Psoas muscle (tissue), 8 donors: ENCODE data around the gene PXMP4. TPM values are rescaled to one million over a fixed set of nuclear protein-coding genes. Genes with fewer than 3 reads are reported as not detected.

ENCODE experiments used
- ATAC-seq, 4 donors: fragments of 200-7000 bp; cut with Tn5 transposase; one replicate each; pipeline ENCODE4 v1.9.1; 2020; ENCODE audit warnings: moderate library complexity in 3 of 4, mild to moderate bottlenecking in 2 of 4
- DNase-seq, 2 donors: peaks; one replicate each; pipeline ENCODE4 v3.0.0-alpha.2; 2020
- H3K27ac ChIP-seq: fragments of 200-600 bp; one replicate; pipeline ENCODE4 v1.8.0; 2022
- H3K27me3 ChIP-seq, 3 donors: fragments of 200-600 bp in 1 of 3; one replicate each; pipeline versions ENCODE4 v1.6.1 to v1.8.0; 2013 to 2022; ENCODE audit warnings: low read length in 2 of 3, mild to moderate bottlenecking in 2 of 3, moderate library complexity in 1 of 3; ENCODE audit not compliant: insufficient read depth in 3 of 3
- H3K36me3 ChIP-seq, 2 donors: fragments of 200-600 bp in 1 of 2; one replicate each; pipeline versions ENCODE4 v1.6.1 to v1.8.0; 2013 to 2022; ENCODE audit warnings: low read depth in 1 of 2, mild to moderate bottlenecking in 1 of 2, moderate library complexity in 1 of 2; ENCODE audit not compliant: insufficient read depth in 1 of 2
- H3K4me1 ChIP-seq: fragments of 200-600 bp; one replicate; pipeline ENCODE4 v1.8.0; 2022
- H3K4me3 ChIP-seq: fragments of 200-600 bp; one replicate; pipeline ENCODE4 v1.8.0; 2022; ENCODE audit warnings: mild to moderate bottlenecking
- H3K9me3 ChIP-seq: fragments of 200-600 bp; one replicate; pipeline ENCODE4 v1.8.0; 2022
- CTCF ChIP-seq: fragments of 200-600 bp; IDR thresholded peaks from one replicate; pipeline ENCODE4 v1.8.0; 2022; ENCODE audit warnings: antibody characterized with exemption
- WGBS, 3 donors: extraction: QIAGEN DNeasy Blood & Tissue Kit; methylation state at CpG; one replicate each; pipeline versions ENCODE4 v1.1.6 to v1.1.7; 2013; 5-methylcytosine and 5-hydroxymethylcytosine counted together
- intact Hi-C, 2 donors: fragments of 100-400 bp; cut with DNase I; formaldehyde crosslinking; loops; one replicate each; pipeline versions ENCODE4 v1.11.0 to v1.14.2; 2022
- polyA plus RNA-seq, 3 donors: library from polyadenylated mRNA; stranded (reverse); fragments of 200-250 nt; gene quantifications; one replicate each; pipeline ENCODE4 v1.2.3, GENCODE V29; 2013
- total RNA-seq, 4 donors: library from RNA; stranded (reverse); fragmentation: NEBNext Ultra II Directional in 2 of 4; extraction: Animal tissue kit (Norgen Biotek cat#: 25700) in 2 of 4; gene quantifications; one replicate each; pipeline versions ENCODE4 v1.2.1 to v1.2.4, GENCODE V29; 2021 to 2023
- donor health status: healthy with polysubstance abuse.
- donor health status: DM: no; HTN: no; CAD: no; lungs with moderate emphysema.
- donor health status: Bipolar disorder and iron deficiency.
- donor health status: healthy.
- donor health status: DM: yes; HTN: yes; CAD: no.
- donor health status: DM: no; HTN: no; CAD: no.
- donor health status: DM: no; HTN: no; CAD: no.
- donor health status: DM: yes; HTN: yes; CAD: no.

The PXMP4 gene
- total and polyA plus RNA-seq, 7 donors, result 1.9 to 10.6 (median 5.1) TPM

GRCh38 chr20:33658929-33659328 is 61.2 kb downstream of the PXMP4 start:
- H3K4me1 ChIP-seq, result peaks cover 10% of the 10 kb centered on the region
- no peak overlapping the region for H3K27ac ChIP-seq
- ATAC-seq, result no peak
- H3K9me3 ChIP-seq, result no peaks in the 10 kb centered on the region
- peaks cover 0 to 58% of the 10 kb centered on the region in 2 donors for H3K36me3 ChIP-seq
- no peaks in the 10 kb centered on the region for H3K27me3 ChIP-seq
- intact Hi-C loops, result no loop called here
- TF ChIP-seq CTCF, result no peak
- 91 to 99% (median 96%) methylated on average over 4 of the region's 4 CpGs for WGBS, 3 donors
- no peak overlapping the region for H3K4me3 ChIP-seq
- DNase-seq, result no peak

- WGBS, 3 donors, result 90 to 95% (median 93%) methylated on average over 8 of the region's 8 CpGs
- TF ChIP-seq CTCF, result no peak
- Histone ChIP-seq H3K27ac (no peak overlapping the region), H3K9me3 (no peaks in the 10 kb centered on the region), H3K4me1 (peaks cover 10% of the 10 kb centered on the region), H3K4me3 (no peak overlapping the region), H3K27me3 (no peaks in the 10 kb centered on the region), H3K36me3 (peaks cover 0 to 58% of the 10 kb centered on the region in 2 donors)
- ATAC-seq (no peak), DNase-seq (no peak)
- intact Hi-C loops, result no loop called here
These were observed 61.6 kb downstream of the PXMP4 start for GRCh38 chr20:33658510-33658909.

GRCh38 chr20:33657704-33658095 is 62.4 kb downstream of the PXMP4 start:
- 90 to 93% (median 91%) methylated on average over 11 to 12 of the region's 12 CpGs for WGBS, 3 donors
- DNase-seq, result no peak

GRCh38 chr20:33656783-33657703 is 63.1 kb downstream of the PXMP4 start:
- Histone ChIP-seq H3K27ac (no peak overlapping the region), H3K4me3 (no peak overlapping the region), H3K36me3 (peaks cover 0 to 58% of the 10 kb centered on the region in 2 donors), H3K4me1 (peaks cover 3% of the 10 kb centered on the region), H3K9me3 (no peaks in the 10 kb centered on the region), H3K27me3 (no peaks in the 10 kb centered on the region)
- WGBS, 3 donors, result 90 to 95% (median 92%) methylated on average over 17 of the region's 17 CpGs
- no peak for DNase-seq
- ATAC-seq, result no peak
- no peak for TF ChIP-seq CTCF
- intact Hi-C loops, result no loop called here

More at GRCh38 chr20:33657704-33658095, 62.4 kb downstream of the PXMP4 start:
- ATAC-seq, result no peak
- Histone ChIP-seq H3K27me3 (no peaks in the 10 kb centered on the region), H3K9me3 (no peaks in the 10 kb centered on the region), H3K27ac (no peak overlapping the region), H3K36me3 (peaks cover 0 to 58% of the 10 kb centered on the region in 2 donors), H3K4me1 (peaks cover 3% of the 10 kb centered on the region), H3K4me3 (no peak overlapping the region)
- no peak for TF ChIP-seq CTCF
- intact Hi-C loops, result no loop called here
